GM12864 (cell line): ENCODE data around the gene NOS1AP.

Source experiments
- DNase-seq: peaks from one replicate; pipeline ENCODE4 v3.0.0-alpha.2; 2011; ENCODE audit warnings: low read depth
- H3K4me3 ChIP-seq: 2 replicates; pipeline ENCODE4 v1.5.1; 2011; ENCODE audit warnings: mild to moderate bottlenecking, low read depth, low read length, control low read depth
- CTCF ChIP-seq: IDR thresholded peaks from 2 replicates; pipeline ENCODE4 v1.5.1; 2011; ENCODE audit warnings: low read depth, mild to moderate bottlenecking, moderate library complexity, low read length, control low read depth, inconsistent platforms; ENCODE audit errors: missing control alignments

NOS1AP gene

GRCh38 chr1:162224267-162224666, 154.8 kb downstream of the NOS1AP start:
- TF ChIP-seq CTCF: no peak
- H3K4me3 ChIP-seq: no peak overlapping the region
- DNase-seq: no peak

GRCh38 chr1:162228586-162228985, 159.1 kb downstream of the NOS1AP start:
- TF ChIP-seq CTCF: no peak
- no peak for DNase-seq
- no peak overlapping the region for H3K4me3 ChIP-seq

GRCh38 chr1:162229549-162229948, 160.1 kb downstream of the NOS1AP start:
- DNase-seq: no peak
- no peak for TF ChIP-seq CTCF
- no peak overlapping the region for H3K4me3 ChIP-seq

GRCh38 chr1:162230096-162230495, 160.6 kb downstream of the NOS1AP start:
- no peak overlapping the region for H3K4me3 ChIP-seq
- no peak for DNase-seq
- TF ChIP-seq CTCF: no peak

GRCh38 chr1:162230517-162230916, 161.0 kb downstream of the NOS1AP start:
- no peak for TF ChIP-seq CTCF
- DNase-seq: no peak
- no peak overlapping the region for H3K4me3 ChIP-seq

- DNase-seq: no peak
- H3K4me3 ChIP-seq: no peak overlapping the region
- TF ChIP-seq CTCF: no peak
Measured at GRCh38 chr1:162232034-162232711, 162.7 kb downstream of the NOS1AP start.

GRCh38 chr1:162233066-162233465, 163.6 kb downstream of the NOS1AP start:
- TF ChIP-seq CTCF: no peak
- no peak overlapping the region for H3K4me3 ChIP-seq
- no peak for DNase-seq
